Calu3 (cell line): ENCODE data around the gene DCD. TPM values are rescaled to one million over a fixed set of nuclear protein-coding genes. Genes with fewer than 3 reads are reported as not detected.
A peak's percentile ranks its signal among the peaks of the same experiment; 100 is the strongest.

Source experiments
- BruUV-seq: library from RNA; stranded (reverse); fragments of 400-500 nt; replicated peaks from 2 replicates; lab custom pipeline; 2021; lab: Mats Ljungman, UMichigan
- CTCF ChIA-PET: fragments of 300-600 bp; sonication (Branson Sonifier 250); formaldehyde crosslinking; loops from one replicate; lab custom pipeline; 2022; ENCODE audit warnings: antibody characterized with exemption; lab: Charles Lee
- DNase-seq: peaks from one replicate; pipeline ENCODE4 v3.0.0; 2022
- H3K27ac Mint-ChIP-seq: one replicate; pipeline ENCODE4 v1.8.0; 2022; ENCODE audit warnings: mixed read lengths; ENCODE audit not compliant: unreplicated experiment
- H3K27me3 Mint-ChIP-seq: one replicate; pipeline ENCODE4 v1.8.0; 2022; ENCODE audit warnings: mixed read lengths; ENCODE audit not compliant: unreplicated experiment
- H3K36me3 Mint-ChIP-seq: one replicate; pipeline ENCODE4 v1.8.0; 2022; ENCODE audit warnings: mild to moderate bottlenecking, moderate library complexity, mixed read lengths; ENCODE audit not compliant: insufficient read depth, unreplicated experiment
- H3K4me1 Mint-ChIP-seq: one replicate; pipeline ENCODE4 v1.8.0; 2022; ENCODE audit warnings: mild to moderate bottlenecking, low read depth, mixed read lengths; ENCODE audit not compliant: unreplicated experiment
- H3K4me3 Mint-ChIP-seq: one replicate; pipeline ENCODE4 v1.8.0; 2022; ENCODE audit warnings: mild to moderate bottlenecking, low read depth, moderate library complexity, mixed read lengths; ENCODE audit not compliant: unreplicated experiment
- H3K9me3 Mint-ChIP-seq: one replicate; pipeline ENCODE4 v1.8.0; 2022; ENCODE audit warnings: low read depth, mixed read lengths; ENCODE audit not compliant: unreplicated experiment
- intact Hi-C: fragments of 100-400 bp; cut with micrococcal nuclease; formaldehyde crosslinking; loops from one replicate; pipeline ENCODE4 v1.10.0; 2022; ENCODE audit not compliant: unreplicated experiment
- total RNA-seq: library from RNA; stranded (reverse); gene quantifications from 2 replicates; pipeline ENCODE4 v1.2.3, GENCODE V29; 2022
- TF ChIP-seq, protein P1 (sequence below): fragments of 200-600 bp; IDR thresholded peaks from one replicate; pipeline ENCODE4 v1.8.0; 2022; ENCODE audit warnings: antibody characterized with exemption; ENCODE audit not compliant: unreplicated experiment

The DCD gene
- total RNA-seq, 1 experiment from 2014 or later, result not detected

DNA sequence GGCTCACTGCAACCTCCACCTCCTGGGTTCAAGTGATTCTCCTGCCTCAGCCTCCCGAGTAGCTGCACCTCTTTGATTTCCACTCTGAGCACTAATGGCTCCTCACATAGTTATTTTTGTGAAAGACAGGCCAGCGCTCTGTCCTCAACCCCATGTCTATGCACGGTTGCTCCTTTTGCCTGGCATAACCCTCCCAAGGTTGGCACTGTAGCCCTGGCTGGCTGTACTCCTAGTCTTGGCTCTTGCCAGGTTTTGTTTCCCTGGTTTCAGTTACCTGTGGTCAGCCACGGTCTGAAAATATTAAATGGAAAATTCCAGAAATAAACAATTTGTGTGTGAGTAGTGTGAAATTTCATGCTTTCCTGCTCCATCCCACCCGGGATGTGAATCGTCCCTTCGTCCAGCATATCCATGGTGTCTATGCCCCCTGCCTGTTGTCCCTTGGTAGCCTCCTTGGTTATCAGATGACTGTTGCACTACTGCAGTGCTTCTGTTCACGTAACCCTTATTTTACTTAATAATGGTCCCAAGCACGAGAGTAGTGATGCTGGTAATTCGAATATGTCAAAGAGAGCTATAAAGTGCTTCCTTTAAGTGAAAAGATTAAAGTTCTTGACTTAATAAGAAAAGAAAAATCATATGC is 12.3 kb upstream of the DCD start:
- CTCF ChIA-PET, result interaction anchor here (0.5 to 0.7 kb wide), 2 partner anchors 40 to 327 kb away, joined by 3 to 4 read pairs; no protein-coding TSS in a partner anchor
- TF ChIP-seq, protein P1, sequence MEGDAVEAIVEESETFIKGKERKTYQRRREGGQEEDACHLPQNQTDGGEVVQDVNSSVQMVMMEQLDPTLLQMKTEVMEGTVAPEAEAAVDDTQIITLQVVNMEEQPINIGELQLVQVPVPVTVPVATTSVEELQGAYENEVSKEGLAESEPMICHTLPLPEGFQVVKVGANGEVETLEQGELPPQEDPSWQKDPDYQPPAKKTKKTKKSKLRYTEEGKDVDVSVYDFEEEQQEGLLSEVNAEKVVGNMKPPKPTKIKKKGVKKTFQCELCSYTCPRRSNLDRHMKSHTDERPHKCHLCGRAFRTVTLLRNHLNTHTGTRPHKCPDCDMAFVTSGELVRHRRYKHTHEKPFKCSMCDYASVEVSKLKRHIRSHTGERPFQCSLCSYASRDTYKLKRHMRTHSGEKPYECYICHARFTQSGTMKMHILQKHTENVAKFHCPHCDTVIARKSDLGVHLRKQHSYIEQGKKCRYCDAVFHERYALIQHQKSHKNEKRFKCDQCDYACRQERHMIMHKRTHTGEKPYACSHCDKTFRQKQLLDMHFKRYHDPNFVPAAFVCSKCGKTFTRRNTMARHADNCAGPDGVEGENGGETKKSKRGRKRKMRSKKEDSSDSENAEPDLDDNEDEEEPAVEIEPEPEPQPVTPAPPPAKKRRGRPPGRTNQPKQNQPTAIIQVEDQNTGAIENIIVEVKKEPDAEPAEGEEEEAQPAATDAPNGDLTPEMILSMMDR, result no peak
- no TSS peak for BruUV-seq
- peaks cover 59% of the 10 kb centered on the region for H3K27me3 Mint-ChIP-seq
- H3K9me3 Mint-ChIP-seq, result no peaks in the 10 kb centered on the region
- no peaks in the 10 kb centered on the region for H3K4me1 Mint-ChIP-seq
- H3K4me3 Mint-ChIP-seq, result no peak overlapping the region
- H3K36me3 Mint-ChIP-seq, result no peaks in the 10 kb centered on the region
- intact Hi-C loops, result no loop called here
- no peak overlapping the region for H3K27ac Mint-ChIP-seq
- no peak for DNase-seq

DNA sequence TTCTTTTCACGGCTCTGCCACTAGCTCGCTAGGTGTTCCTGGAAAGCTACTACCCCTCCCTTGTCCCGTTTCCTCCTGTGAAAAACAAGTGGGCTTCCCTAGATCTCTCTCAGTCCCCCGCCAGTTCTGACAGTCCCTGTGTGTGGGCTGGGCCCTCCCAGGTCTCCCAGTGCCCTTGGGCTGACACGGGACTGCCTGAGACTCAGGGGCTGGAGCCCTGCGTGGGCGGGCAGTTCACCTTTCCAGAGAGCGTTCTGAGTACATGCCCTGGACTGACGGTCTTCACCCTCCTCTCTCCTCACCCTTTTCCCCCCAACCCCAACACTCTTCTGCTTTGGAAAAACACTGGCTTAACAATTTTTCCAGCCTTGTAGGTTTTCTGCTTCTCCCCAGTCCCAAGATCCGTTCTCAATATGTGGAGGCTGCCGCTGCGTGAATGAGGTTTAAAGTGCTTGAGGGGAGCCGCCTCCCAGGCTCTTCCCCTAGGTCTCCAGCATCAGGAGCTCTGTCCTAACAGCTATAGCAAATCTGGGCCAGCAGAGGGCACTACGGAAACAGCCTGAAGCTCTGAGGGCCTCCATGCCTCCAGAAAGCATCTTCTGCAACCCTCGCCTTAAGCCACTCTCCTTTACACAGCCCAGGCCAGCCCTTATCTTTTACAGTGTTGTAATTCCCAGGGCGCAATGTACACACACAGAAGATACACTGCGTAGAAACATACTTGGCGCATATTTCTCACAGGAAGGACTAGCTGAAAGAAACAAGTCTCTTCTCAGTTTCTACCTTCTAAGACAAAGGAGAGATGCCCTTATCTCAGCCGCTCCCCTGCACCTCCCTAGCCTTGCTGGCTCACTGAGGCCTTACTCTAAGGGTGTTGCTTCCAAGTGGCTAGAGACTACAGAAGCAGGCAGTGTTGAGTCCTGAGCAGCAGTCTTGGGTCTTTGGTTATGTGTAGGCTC is 10.4 kb upstream of the DCD start:
- H3K4me3 Mint-ChIP-seq, result no peak overlapping the region
- no peak overlapping the region for H3K27ac Mint-ChIP-seq
- H3K4me1 Mint-ChIP-seq, result no peaks in the 10 kb centered on the region
- intact Hi-C loops, result no loop called here
- peaks cover 70% of the 10 kb centered on the region for H3K27me3 Mint-ChIP-seq
- DNase-seq, result peak; percentile 59
- CTCF ChIA-PET, result interaction anchor here (0.6 to 1.5 kb wide), 6 partner anchors 9 to 131 kb away, joined by 3 to 7 read pairs (median 4); no protein-coding TSS in a partner anchor
- no TSS peak for BruUV-seq
- H3K9me3 Mint-ChIP-seq, result no peaks in the 10 kb centered on the region
- no peaks in the 10 kb centered on the region for H3K36me3 Mint-ChIP-seq
- TF ChIP-seq, protein P1, result peak; percentile 37

DNA sequence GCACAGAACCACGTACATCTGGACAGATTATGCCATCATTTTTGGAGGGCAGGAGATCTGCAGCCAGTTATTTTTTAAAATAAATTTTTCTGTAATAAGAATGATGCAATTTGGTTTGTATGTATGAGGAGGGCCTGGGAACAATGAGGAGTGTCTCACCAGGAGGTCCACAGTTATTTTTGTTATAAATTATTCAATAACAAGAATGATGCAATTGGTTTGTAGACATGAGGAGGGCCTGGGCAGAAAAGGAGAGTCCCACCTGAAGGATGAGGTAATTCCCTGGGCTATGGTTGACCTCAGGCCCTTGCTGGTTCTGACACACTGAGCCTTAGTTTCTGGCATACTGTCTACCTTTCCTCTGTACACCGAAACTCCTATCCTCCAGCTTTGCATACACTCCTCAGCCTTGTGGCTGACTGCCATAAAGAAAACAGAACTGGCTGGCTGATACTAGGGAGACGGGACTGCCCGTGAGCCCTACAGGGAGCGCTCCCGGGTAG is 9.0 kb upstream of the DCD start:
- CTCF ChIA-PET, result no interaction called here

DNA sequence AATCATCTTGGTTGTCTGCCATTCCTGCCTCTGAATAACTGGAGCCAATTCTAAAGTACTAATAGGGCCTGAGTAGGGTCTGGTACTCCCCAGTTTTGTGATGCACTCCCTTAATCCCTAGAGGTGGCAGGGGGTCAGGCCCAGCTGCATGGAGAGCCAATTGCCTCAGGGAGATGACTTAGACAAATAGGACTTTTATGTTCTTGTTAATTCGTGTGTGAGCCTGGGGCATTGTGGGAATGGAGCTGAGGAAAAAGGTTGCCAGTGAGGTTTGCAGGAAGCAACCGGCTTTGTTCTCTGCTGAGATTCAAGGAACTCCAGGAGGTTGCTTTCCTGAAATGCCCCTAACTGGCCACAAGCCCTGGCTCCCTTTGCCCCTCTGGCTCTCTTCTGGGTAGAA is 6.8 kb upstream of the DCD start:
- peaks cover 59% of the 10 kb centered on the region for H3K27me3 Mint-ChIP-seq
- no peaks in the 10 kb centered on the region for H3K9me3 Mint-ChIP-seq
- no peak overlapping the region for H3K4me3 Mint-ChIP-seq
- no peak for DNase-seq
- no TSS peak for BruUV-seq
- TF ChIP-seq, protein P1, result no peak
- no peak overlapping the region for H3K27ac Mint-ChIP-seq
- H3K36me3 Mint-ChIP-seq, result no peaks in the 10 kb centered on the region
- CTCF ChIA-PET, result interaction anchor here (1.0 kb wide), 1 partner anchor 8 kb away, joined by 3 read pairs; no protein-coding TSS in a partner anchor
- no peaks in the 10 kb centered on the region for H3K4me1 Mint-ChIP-seq
- intact Hi-C loops, result no loop called here

More for the DNA sequence above, 9.0 kb upstream of the DCD start:
- Mint-ChIP-seq H3K4me3 (no peak overlapping the region), H3K27me3 (peaks cover 70% of the 10 kb centered on the region), H3K36me3 (no peaks in the 10 kb centered on the region), H3K27ac (no peak overlapping the region), H3K9me3 (no peaks in the 10 kb centered on the region), H3K4me1 (no peaks in the 10 kb centered on the region)
- BruUV-seq, result no TSS peak
- TF ChIP-seq, protein P1, result no peak
- DNase-seq, result no peak
- intact Hi-C loops, result no loop called here
